ENCODE results near the gene RMC1. TPM values are rescaled to one million over a fixed set of nuclear protein-coding genes. Genes with fewer than 3 reads are reported as not detected.

RMC1 gene
- total RNA-seq, 1 experiment from 2014 or later: 39.8 TPM

DNA sequence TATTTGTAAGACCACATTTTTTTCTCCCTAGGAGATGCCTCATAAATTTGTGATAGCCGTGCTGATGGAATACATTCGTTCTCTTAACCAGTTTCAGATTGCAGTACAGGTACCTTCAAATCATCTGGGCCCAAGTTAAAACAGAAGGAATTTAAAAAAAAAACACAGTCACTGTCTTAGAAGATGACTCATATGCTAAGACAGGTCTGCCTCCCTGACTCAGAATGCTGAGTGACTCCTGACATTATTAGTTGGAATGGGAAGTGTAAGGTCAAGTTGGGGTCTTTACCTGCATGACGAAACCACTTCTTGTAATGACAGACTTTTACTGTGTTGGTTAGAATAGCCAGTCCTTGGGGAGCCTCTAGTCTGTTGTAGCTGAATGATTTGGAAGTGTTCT is 26.3 kb downstream of the RMC1 start:
- intact Hi-C loops (cut with micrococcal nuclease; ENCODE audit: unreplicated experiment): no loop called here

DNA sequence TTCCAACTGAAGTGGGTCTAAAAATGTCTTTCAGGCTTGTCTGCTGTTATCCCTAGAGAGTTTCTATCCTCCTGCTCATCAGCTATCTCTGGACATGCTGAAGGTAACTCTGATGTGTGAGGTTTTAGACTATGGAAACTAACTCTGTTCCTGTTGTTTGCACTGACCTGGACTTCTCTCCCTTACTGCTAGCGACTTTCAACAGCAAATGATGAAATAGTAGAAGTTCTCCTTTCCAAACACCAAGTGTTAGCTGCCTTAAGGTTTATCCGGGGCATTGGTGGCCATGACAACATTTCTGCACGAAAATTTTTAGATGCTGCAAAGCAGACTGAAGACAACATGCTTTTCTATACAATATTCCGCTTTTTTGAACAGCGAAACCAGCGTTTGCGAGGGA is 26.9 kb downstream of the RMC1 start:
- BruUV-seq (replicated peaks): no TSS peak
- POLR2A ChIA-PET (ENCODE audit: low non-redundant PET): no interaction called here
- Histone ChIP-seq H3K4me1 (ENCODE audit: insufficient read depth, low read length, poor library complexity, severe bottlenecking) (no peaks in the 10 kb centered on the region), H3K9me3 (ENCODE audit: low read depth, low read length, poor library complexity, severe bottlenecking) (no peaks in the 10 kb centered on the region), H3K27ac (ENCODE audit: low read depth, low read length, poor library complexity, severe bottlenecking) (no peak overlapping the region), H3K4me3 (ENCODE audit: low read depth, low read length, poor library complexity, severe bottlenecking) (no peak overlapping the region), H3K36me3 (ENCODE audit: insufficient read depth, low read length, poor library complexity, severe bottlenecking) (peaks cover 89% of the 10 kb centered on the region), H3K27me3 (replicated peaks; ENCODE audit: insufficient read depth, low read depth, low read length, poor library complexity) (no peaks in the 10 kb centered on the region)
- intact Hi-C loops (cut with micrococcal nuclease; ENCODE audit: unreplicated experiment): no loop called here
- CTCF ChIA-PET: no interaction called here
- DNase-seq (ENCODE audit: low spot score): no peak
- TF ChIP-seq, protein P1, sequence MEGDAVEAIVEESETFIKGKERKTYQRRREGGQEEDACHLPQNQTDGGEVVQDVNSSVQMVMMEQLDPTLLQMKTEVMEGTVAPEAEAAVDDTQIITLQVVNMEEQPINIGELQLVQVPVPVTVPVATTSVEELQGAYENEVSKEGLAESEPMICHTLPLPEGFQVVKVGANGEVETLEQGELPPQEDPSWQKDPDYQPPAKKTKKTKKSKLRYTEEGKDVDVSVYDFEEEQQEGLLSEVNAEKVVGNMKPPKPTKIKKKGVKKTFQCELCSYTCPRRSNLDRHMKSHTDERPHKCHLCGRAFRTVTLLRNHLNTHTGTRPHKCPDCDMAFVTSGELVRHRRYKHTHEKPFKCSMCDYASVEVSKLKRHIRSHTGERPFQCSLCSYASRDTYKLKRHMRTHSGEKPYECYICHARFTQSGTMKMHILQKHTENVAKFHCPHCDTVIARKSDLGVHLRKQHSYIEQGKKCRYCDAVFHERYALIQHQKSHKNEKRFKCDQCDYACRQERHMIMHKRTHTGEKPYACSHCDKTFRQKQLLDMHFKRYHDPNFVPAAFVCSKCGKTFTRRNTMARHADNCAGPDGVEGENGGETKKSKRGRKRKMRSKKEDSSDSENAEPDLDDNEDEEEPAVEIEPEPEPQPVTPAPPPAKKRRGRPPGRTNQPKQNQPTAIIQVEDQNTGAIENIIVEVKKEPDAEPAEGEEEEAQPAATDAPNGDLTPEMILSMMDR (conservative IDR thresholded peaks at IDR 0.05; ENCODE audit: low read depth, low read length): no peak
- TF ChIP-seq EZH2 (IDR thresholded peaks at IDR 0.05; ENCODE audit: borderline replicate concordance, low read depth, low read length, poor library complexity, severe bottlenecking): no peak

More for the DNA sequence above, 26.3 kb downstream of the RMC1 start:
- no peak for DNase-seq (ENCODE audit: low spot score)
- TF ChIP-seq EZH2 (IDR thresholded peaks at IDR 0.05; ENCODE audit: borderline replicate concordance, low read depth, low read length, poor library complexity, severe bottlenecking): no peak
- TF ChIP-seq, protein P1 (conservative IDR thresholded peaks at IDR 0.05; ENCODE audit: low read depth, low read length): no peak
- BruUV-seq (replicated peaks): no TSS peak
- H3K4me1 ChIP-seq (ENCODE audit: insufficient read depth, low read length, poor library complexity, severe bottlenecking): no peaks in the 10 kb centered on the region
- no peak overlapping the region for H3K27ac ChIP-seq (ENCODE audit: low read depth, low read length, poor library complexity, severe bottlenecking)
- ChIA-PET POLR2A (ENCODE audit: low non-redundant PET) (no interaction called here), CTCF (no interaction called here)
- no peak overlapping the region for H3K4me3 ChIP-seq (ENCODE audit: low read depth, low read length, poor library complexity, severe bottlenecking)
- H3K9me3 ChIP-seq (ENCODE audit: low read depth, low read length, poor library complexity, severe bottlenecking): no peaks in the 10 kb centered on the region
- peaks cover 85% of the 10 kb centered on the region for H3K36me3 ChIP-seq (ENCODE audit: insufficient read depth, low read length, poor library complexity, severe bottlenecking)
- H3K27me3 ChIP-seq (replicated peaks; ENCODE audit: insufficient read depth, low read depth, low read length, poor library complexity): no peaks in the 10 kb centered on the region

DNA sequence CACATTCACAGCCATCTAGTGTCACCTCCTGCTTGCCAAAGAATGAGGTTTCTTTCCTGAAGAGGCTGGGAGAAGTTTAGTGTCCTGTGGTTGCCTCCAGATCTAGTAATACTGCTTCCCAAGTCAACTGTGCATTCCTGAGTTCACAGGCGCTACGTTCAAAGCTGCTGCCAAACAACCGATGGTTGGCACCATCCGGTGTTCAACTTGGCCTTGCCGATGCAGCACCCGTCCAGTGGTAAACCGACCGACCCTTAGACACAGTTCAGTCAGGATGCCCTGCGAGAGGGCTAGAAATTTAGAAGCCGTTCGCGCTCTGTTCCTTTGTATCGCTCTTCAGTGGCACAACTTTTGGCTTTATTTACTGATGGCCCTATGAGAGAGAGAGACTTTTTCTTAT is 28.6 kb downstream of the RMC1 start:
- intact Hi-C loops (cut with micrococcal nuclease; ENCODE audit: unreplicated experiment): no loop called here
- POLR2A ChIA-PET (ENCODE audit: low non-redundant PET): no interaction called here
- DNase-seq (ENCODE audit: low spot score): no peak
- no peak overlapping the region for H3K4me3 ChIP-seq (ENCODE audit: low read depth, low read length, poor library complexity, severe bottlenecking)
- no peaks in the 10 kb centered on the region for H3K27me3 ChIP-seq (replicated peaks; ENCODE audit: insufficient read depth, low read depth, low read length, poor library complexity)
- no TSS peak for BruUV-seq (replicated peaks)
- CTCF ChIA-PET: no interaction called here
- H3K36me3 ChIP-seq (ENCODE audit: insufficient read depth, low read length, poor library complexity, severe bottlenecking): peaks cover 94% of the 10 kb centered on the region
- no peaks in the 10 kb centered on the region for H3K9me3 ChIP-seq (ENCODE audit: low read depth, low read length, poor library complexity, severe bottlenecking)
- H3K4me1 ChIP-seq (ENCODE audit: insufficient read depth, low read length, poor library complexity, severe bottlenecking): no peaks in the 10 kb centered on the region
- no peak for TF ChIP-seq EZH2 (IDR thresholded peaks at IDR 0.05; ENCODE audit: borderline replicate concordance, low read depth, low read length, poor library complexity, severe bottlenecking)
- TF ChIP-seq, protein P1 (conservative IDR thresholded peaks at IDR 0.05; ENCODE audit: low read depth, low read length): no peak
- H3K27ac ChIP-seq (ENCODE audit: low read depth, low read length, poor library complexity, severe bottlenecking): no peak overlapping the region
